Measurements from ENCODE around the gene GBF1. TPM values are rescaled to one million over a fixed set of nuclear protein-coding genes. Genes with fewer than 3 reads are reported as not detected.

Gene GBF1
- total RNA-seq, 1 experiment from 2014 or later: 23.7 TPM

DNA sequence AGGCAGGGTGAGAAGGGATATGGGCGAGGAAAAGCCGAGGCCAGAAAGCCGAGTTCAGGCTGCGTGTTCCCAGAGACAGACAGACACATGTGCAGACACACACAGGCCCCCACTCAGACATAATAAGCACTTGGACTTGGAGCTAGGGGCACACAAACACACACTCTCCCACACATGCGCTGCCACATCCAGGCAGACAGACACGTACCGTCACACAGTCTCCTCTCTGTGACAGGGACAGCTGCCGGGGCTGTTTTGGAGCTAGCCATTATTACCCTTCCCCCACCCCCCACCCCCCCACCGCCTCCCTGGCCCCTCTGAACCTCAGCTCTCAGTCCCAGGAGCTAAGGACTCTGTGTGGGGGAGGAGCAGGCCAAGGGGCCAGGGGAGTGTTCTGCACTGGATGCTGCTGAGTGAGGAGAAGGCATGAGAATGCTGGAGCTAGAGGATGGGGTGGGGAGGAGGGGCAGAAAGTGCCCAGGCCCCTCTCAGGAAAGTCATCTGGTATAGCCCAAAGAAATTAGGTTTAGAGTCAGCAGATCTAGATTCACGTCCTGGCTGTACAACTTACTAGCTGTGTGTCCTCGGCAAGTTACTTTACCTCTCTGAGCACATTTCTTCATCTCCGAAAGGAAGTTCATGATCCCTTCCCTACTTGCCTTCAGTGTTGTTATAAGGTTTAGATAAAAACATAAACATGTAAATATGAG lies 10.3 kb upstream of the GBF1 start:
- no peak overlapping the region for H2AFZ ChIP-seq (ENCODE audit: low read length)
- H3K79me2 ChIP-seq (ENCODE audit: insufficient read depth, low read length): no peaks in the 10 kb centered on the region
- TF ChIP-seq, protein P1, sequence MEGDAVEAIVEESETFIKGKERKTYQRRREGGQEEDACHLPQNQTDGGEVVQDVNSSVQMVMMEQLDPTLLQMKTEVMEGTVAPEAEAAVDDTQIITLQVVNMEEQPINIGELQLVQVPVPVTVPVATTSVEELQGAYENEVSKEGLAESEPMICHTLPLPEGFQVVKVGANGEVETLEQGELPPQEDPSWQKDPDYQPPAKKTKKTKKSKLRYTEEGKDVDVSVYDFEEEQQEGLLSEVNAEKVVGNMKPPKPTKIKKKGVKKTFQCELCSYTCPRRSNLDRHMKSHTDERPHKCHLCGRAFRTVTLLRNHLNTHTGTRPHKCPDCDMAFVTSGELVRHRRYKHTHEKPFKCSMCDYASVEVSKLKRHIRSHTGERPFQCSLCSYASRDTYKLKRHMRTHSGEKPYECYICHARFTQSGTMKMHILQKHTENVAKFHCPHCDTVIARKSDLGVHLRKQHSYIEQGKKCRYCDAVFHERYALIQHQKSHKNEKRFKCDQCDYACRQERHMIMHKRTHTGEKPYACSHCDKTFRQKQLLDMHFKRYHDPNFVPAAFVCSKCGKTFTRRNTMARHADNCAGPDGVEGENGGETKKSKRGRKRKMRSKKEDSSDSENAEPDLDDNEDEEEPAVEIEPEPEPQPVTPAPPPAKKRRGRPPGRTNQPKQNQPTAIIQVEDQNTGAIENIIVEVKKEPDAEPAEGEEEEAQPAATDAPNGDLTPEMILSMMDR (conservative IDR thresholded peaks at IDR 0.05): no peak
- no peak overlapping the region for H4K91ac ChIP-seq (ENCODE audit: insufficient read length, low read depth, low read length)
- peaks cover 2% of the 10 kb centered on the region for H4K20me1 ChIP-seq (ENCODE audit: control insufficient read depth, insufficient read depth, insufficient read length)
- peaks cover 97% of the 10 kb centered on the region for H3K27me3 Mint-ChIP-seq (ENCODE audit: low read depth)
- H4K5ac ChIP-seq (ENCODE audit: insufficient read length, low read depth, low read length): no peak overlapping the region
- H3K79me1 ChIP-seq (ENCODE audit: insufficient read depth, low read depth, low read length, poor library complexity, severe bottlenecking): no peaks in the 10 kb centered on the region
- H2BK12ac ChIP-seq (ENCODE audit: insufficient read length, low read depth, low read length): no peak overlapping the region
- no peak overlapping the region for H2AK5ac ChIP-seq (ENCODE audit: insufficient read length, low read length)
- H2BK5ac ChIP-seq (ENCODE audit: insufficient read length, low read length): no peak overlapping the region
- peaks cover 0 to 14% of the 10 kb centered on the region in 2 experiments; a peak in 2 of 4 replicates for H3K4me1 Mint-ChIP-seq
- no peak overlapping the region for H3K4me2 ChIP-seq (ENCODE audit: insufficient read depth, insufficient read length, low read length)
- H2BK20ac ChIP-seq (ENCODE audit: low read depth, low read length, poor library complexity, severe bottlenecking): no peak overlapping the region
- no CpG with 5 or more reads among the region's 12 CpGs for WGBS (ENCODE audit: extremely low coverage, insufficient read length, low lambda C conversion rate)
- H3K56ac ChIP-seq (ENCODE audit: insufficient read length, low read depth, low read length): no peak overlapping the region
- H3K36me3 Mint-ChIP-seq (ENCODE audit: insufficient read depth in 1 of 3, low read depth in 3 of 3): no peaks in the 10 kb centered on the region; a peak in 1 of 7 replicates
- H3K27ac Mint-ChIP-seq: no peak overlapping the region
- H3K4me1 ChIP-seq (ENCODE audit: insufficient read depth, low read length): no peaks in the 10 kb centered on the region
- H3K23ac ChIP-seq (ENCODE audit: insufficient read length, low read depth, low read length): no peak overlapping the region
- no peak for DNase-seq
- H3K4me3 Mint-ChIP-seq: no peak overlapping the region
- peaks cover 12% of the 10 kb centered on the region for H3K23me2 ChIP-seq (ENCODE audit: insufficient read length, low read depth, low read length, poor library complexity, severe bottlenecking)
- H3K18ac ChIP-seq (ENCODE audit: insufficient read length, low read depth, low read length): no peak overlapping the region
- no peak overlapping the region for H4K8ac ChIP-seq (replicated peaks; ENCODE audit: insufficient read length, low read depth, low read length)
- H3T11ph ChIP-seq (ENCODE audit: low read length): no peak overlapping the region
- no peak overlapping the region for H3K27ac ChIP-seq (ENCODE audit: insufficient read length, low read depth, low read length)
- peaks cover 65% of the 10 kb centered on the region for H3K27me3 ChIP-seq (ENCODE audit: insufficient read depth, low read length)
- H3K9me3 Mint-ChIP-seq: no peaks in the 10 kb centered on the region; a peak in 1 of 5 replicates
- no peaks in the 10 kb centered on the region for H3K9me3 ChIP-seq (ENCODE audit: control insufficient read depth, low read depth, low read length)
- H3K14ac ChIP-seq (ENCODE audit: insufficient read depth, low read length): 0 out of 2 replicates have a peak overlapping the region, but pooled peaks have one; percentile 58
- H3K9ac ChIP-seq (ENCODE audit: extremely low read depth, insufficient read length, low read length): no peak overlapping the region
- H2BK15ac ChIP-seq (ENCODE audit: low read depth, low read length): no peak overlapping the region
- no peak overlapping the region for H3K4ac ChIP-seq (ENCODE audit: low read depth, low read length)
- no peak overlapping the region for H2BK120ac ChIP-seq (ENCODE audit: low read depth, low read length, poor library complexity, severe bottlenecking)
